Mesendoderm (in vitro differentiated cells): Measurements from ENCODE around the gene SH3GLB2.

Source experiments
- DNase-seq: peaks from one replicate; pipeline ENCODE4 v3.0.0; 2013
- H2AK5ac ChIP-seq: 2 replicates; pipeline ENCODE4 v1.6.1; 2013; ENCODE audit warnings: low read length, inconsistent platforms
- H2BK120ac ChIP-seq: 2 replicates; pipeline ENCODE4 v1.6.1; 2013; ENCODE audit warnings: low read depth, mild to moderate bottlenecking, low read length, moderate library complexity, mixed read lengths
- H2BK15ac ChIP-seq: replicated peaks from 2 replicates; pipeline ENCODE4 v1.6.1; 2013; ENCODE audit warnings: low read depth, mild to moderate bottlenecking, moderate library complexity
- H2BK5ac ChIP-seq: 2 replicates; pipeline ENCODE4 v1.6.1; 2013; ENCODE audit warnings: low read length, inconsistent platforms
- H3K18ac ChIP-seq: 2 replicates; pipeline ENCODE4 v1.6.1; 2013; ENCODE audit warnings: mild to moderate bottlenecking, low read length, mixed read lengths
- H3K23ac ChIP-seq: one replicate; pipeline ENCODE4 v1.6.1; 2013; ENCODE audit warnings: low read length
- H3K27ac ChIP-seq: 2 replicates; pipeline ENCODE4 v1.5.1; 2013; ENCODE audit warnings: low read depth, mild to moderate bottlenecking, inconsistent platforms, low read length, moderate library complexity
- H3K27me3 ChIP-seq: 2 replicates; pipeline ENCODE4 v1.6.1; 2013; ENCODE audit warnings: low read length, control low read depth, mild to moderate bottlenecking, inconsistent platforms; ENCODE audit not compliant: insufficient read depth, poor library complexity
- H3K36me3 ChIP-seq: 2 replicates; pipeline ENCODE4 v1.6.1; 2013; ENCODE audit warnings: low read length, inconsistent platforms; ENCODE audit not compliant: control insufficient read depth, insufficient read depth
- H3K4ac ChIP-seq: one replicate; pipeline ENCODE4 v1.6.1; 2013; ENCODE audit warnings: low read depth, mild to moderate bottlenecking, low read length, moderate library complexity
- H3K4me1 ChIP-seq: 2 replicates; pipeline ENCODE4 v1.6.1; 2013; ENCODE audit warnings: low read depth, low read length, inconsistent platforms; ENCODE audit not compliant: control insufficient read depth
- H3K4me2 ChIP-seq: 2 replicates; pipeline ENCODE4 v1.6.1; 2013; ENCODE audit warnings: low read length
- H3K4me3 ChIP-seq: 2 replicates; pipeline ENCODE4 v1.5.1; 2013; ENCODE audit warnings: mild to moderate bottlenecking, low read length
- H3K56ac ChIP-seq: one replicate; pipeline ENCODE4 v1.6.1; 2013; ENCODE audit warnings: low read length
- H3K79me1 ChIP-seq: 2 replicates; pipeline ENCODE4 v1.6.1; 2013; ENCODE audit warnings: low read length, inconsistent platforms
- H3K79me2 ChIP-seq: 2 replicates; pipeline ENCODE4 v1.6.1; 2013; ENCODE audit warnings: mild to moderate bottlenecking, low read length; ENCODE audit not compliant: control insufficient read depth, insufficient read depth
- H3K9ac ChIP-seq: 2 replicates; pipeline ENCODE4 v1.6.1; 2013; ENCODE audit warnings: low read length, inconsistent platforms
- H4K5ac ChIP-seq: one replicate; pipeline ENCODE4 v1.6.1; 2013; ENCODE audit warnings: low read length
- H4K8ac ChIP-seq: one replicate; pipeline ENCODE4 v1.6.1; 2013; ENCODE audit warnings: low read depth, mild to moderate bottlenecking, control low read depth, low read length, moderate library complexity
- WGBS: extraction: QIAGEN DNeasy Blood & Tissue Kit; methylation state at CpG from one replicate; pipeline ENCODE4 v1.1.7; 2013; ENCODE audit warnings: low lambda C conversion rate, missing lambda C conversion rate; ENCODE audit not compliant: insufficient coverage; ENCODE audit errors: extremely low coverage; 5-methylcytosine and 5-hydroxymethylcytosine counted together

SH3GLB2 gene

DNA sequence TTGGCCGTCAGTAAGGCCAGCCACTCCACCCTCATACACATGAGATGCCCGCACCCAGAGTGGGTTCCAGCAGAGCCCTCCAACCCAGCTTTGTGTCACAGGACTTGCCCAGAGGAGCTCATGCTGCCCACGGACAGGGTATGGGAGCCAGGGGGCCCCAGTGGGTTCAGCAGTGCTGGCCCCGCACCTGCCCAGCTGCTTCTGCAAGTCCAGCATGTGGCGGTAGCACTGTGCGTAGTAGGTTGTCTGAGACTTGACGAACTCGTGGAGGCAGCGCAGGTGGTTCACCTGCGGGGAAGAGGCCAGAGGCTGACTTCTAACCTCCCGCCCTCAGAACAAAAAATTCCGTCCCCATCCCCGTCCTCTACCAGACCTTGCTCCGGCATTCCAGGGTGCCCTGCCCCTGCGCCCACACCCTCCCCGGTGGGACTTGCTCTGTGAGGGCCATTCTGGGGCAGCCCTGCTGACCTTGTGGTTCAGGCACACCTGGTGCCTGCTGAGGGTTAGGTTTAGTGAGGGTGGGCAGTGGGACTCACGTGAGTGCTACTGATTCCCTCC is 18.5 kb downstream of the SH3GLB2 start:
- Histone ChIP-seq H3K27ac (no peak overlapping the region), H3K79me1 (no peaks in the 10 kb centered on the region), H2AK5ac (no peak overlapping the region), H3K79me2 (no peaks in the 10 kb centered on the region), H3K27me3 (no peaks in the 10 kb centered on the region), H3K18ac (no peak overlapping the region), H3K4me3 (no peak overlapping the region), H4K5ac (no peak overlapping the region), H3K4me1 (no peaks in the 10 kb centered on the region), H3K4ac (no peak overlapping the region), H3K36me3 (peaks cover 15% of the 10 kb centered on the region), H3K23ac (no peak overlapping the region), H3K56ac (no peak overlapping the region), H2BK120ac (no peak overlapping the region), H3K4me2 (no peak overlapping the region), H3K9ac (no peak overlapping the region), H2BK5ac (no peak overlapping the region), H2BK15ac (no peak overlapping the region), H4K8ac (no peak overlapping the region)
- WGBS, result no CpG with 5 or more reads among the region's 17 CpGs
- no peak for DNase-seq

DNA sequence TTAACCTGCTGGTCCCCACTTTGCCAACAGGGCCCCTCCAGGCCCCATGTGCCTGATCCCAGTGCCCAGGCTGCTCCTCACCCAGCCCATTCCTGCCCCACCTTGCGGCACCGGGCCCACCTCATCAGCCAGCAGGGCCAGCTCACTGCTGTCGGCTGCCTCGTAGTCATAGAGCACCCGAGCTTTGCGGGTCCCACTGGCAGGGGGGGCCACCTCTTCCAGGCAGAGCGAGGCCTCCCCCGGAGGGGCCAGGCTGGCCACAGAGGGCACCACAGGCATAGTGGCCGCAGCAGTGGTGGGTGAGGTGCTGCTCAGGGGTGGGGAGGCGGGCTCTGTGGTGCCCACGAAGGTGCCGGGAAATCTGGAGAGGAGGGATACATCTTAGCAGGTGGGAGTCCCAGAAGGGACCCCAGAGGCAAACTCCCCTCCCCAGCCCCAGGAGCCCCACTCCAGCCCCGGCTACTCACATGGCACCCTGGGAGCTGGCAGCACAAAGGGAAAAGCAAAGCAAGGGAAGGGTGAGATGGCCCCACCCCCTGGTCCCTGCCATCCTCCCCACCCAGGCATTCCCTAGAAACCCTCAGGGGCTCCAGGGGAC is 19.0 kb downstream of the SH3GLB2 start:
- H3K4me1 ChIP-seq, result no peaks in the 10 kb centered on the region
- no peak overlapping the region for H3K4me3 ChIP-seq
- H3K79me2 ChIP-seq, result no peaks in the 10 kb centered on the region
- no peaks in the 10 kb centered on the region for H3K79me1 ChIP-seq
- H2BK15ac ChIP-seq, result no peak overlapping the region
- H2BK5ac ChIP-seq, result no peak overlapping the region
- no peak for DNase-seq
- no CpG with 5 or more reads among the region's 13 CpGs for WGBS
- peaks cover 15% of the 10 kb centered on the region for H3K36me3 ChIP-seq
- no peak overlapping the region for H2AK5ac ChIP-seq
- H4K5ac ChIP-seq, result no peak overlapping the region
- H3K4me2 ChIP-seq, result no peak overlapping the region
- no peak overlapping the region for H3K9ac ChIP-seq
- no peak overlapping the region for H3K23ac ChIP-seq
- H3K4ac ChIP-seq, result no peak overlapping the region
- no peaks in the 10 kb centered on the region for H3K27me3 ChIP-seq
- H3K18ac ChIP-seq, result no peak overlapping the region
- H4K8ac ChIP-seq, result no peak overlapping the region
- no peak overlapping the region for H3K56ac ChIP-seq
- H2BK120ac ChIP-seq, result no peak overlapping the region
- H3K27ac ChIP-seq, result no peak overlapping the region

DNA sequence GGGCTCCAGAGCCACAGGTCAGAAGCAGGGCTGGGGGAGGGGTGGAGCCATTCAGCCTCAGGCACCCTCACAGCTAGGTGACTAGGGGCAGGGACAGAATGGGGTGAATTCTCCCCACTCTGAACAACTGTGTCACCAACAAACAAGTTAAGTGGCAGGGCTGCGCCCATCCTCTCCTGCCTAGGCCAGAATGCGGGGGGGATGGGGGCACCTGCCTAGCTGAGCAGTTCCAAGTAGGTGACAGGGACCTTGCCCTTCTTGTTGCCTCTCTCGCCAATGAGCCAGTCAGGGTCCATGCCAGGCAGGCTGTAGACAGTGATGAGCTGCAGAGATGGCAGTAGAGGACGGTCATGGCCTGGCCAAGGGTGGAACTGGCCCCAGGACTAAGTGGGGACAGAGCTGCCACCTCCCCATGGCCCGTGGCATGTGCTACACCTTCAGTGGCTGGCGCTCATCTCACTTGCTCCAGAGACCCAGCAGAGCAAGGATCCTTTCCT is 19.6 kb downstream of the SH3GLB2 start:
- no peak for DNase-seq
- H2BK15ac ChIP-seq, result no peak overlapping the region
- H3K4me3 ChIP-seq, result no peak overlapping the region
- no peak overlapping the region for H3K18ac ChIP-seq
- H3K56ac ChIP-seq, result no peak overlapping the region
- no peak overlapping the region for H3K4ac ChIP-seq
- H3K27me3 ChIP-seq, result no peaks in the 10 kb centered on the region
- H2BK120ac ChIP-seq, result no peak overlapping the region
- H2AK5ac ChIP-seq, result no peak overlapping the region
- H3K27ac ChIP-seq, result no peak overlapping the region
- H3K79me1 ChIP-seq, result no peaks in the 10 kb centered on the region
- H4K5ac ChIP-seq, result no peak overlapping the region
- no peak overlapping the region for H3K23ac ChIP-seq
- H3K4me2 ChIP-seq, result no peak overlapping the region
- H3K4me1 ChIP-seq, result no peaks in the 10 kb centered on the region
- H4K8ac ChIP-seq, result no peak overlapping the region
- H3K79me2 ChIP-seq, result no peaks in the 10 kb centered on the region
- H2BK5ac ChIP-seq, result no peak overlapping the region
- H3K9ac ChIP-seq, result no peak overlapping the region
- peaks cover 15% of the 10 kb centered on the region for H3K36me3 ChIP-seq
- WGBS, result no CpG with 5 or more reads among the region's 6 CpGs

DNA sequence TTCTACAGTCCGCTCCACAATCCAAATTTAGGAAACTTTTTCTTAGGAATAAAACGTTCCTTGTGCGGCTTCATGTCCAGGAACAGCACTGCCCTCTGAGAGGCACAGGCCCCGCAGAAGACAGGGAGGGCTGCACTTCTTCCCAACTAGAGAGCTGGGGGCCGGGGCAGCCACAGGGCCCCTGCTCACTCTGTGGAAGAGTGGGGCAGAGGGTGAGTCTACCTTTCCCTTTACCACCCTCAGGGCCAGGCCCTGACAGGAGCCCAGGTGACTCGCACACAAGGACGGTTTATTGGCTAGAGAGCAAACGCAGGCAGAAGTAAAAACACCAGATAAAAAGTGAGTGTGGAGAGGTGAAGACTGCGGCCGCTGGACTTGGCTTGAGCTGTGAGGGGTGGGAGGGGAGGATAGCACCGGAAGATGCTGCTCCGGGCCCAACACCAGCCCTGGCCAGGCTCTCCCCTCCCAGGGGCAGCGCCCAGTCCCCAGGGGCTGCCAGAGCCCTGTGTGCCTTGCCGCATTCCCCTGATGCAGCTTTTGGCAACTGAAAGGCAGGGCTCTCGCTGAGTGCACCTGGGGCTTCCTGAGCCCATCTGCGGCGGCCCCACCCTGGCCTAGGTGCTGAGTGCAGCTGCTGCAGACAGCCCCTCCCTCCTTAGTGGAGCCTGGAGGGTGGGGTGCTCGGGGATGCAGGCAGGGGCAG is 20.2 kb downstream of the SH3GLB2 start:
- no peaks in the 10 kb centered on the region for H3K79me1 ChIP-seq
- H3K4me3 ChIP-seq, result no peak overlapping the region
- no peak overlapping the region for H3K4me2 ChIP-seq
- H2AK5ac ChIP-seq, result no peak overlapping the region
- H4K5ac ChIP-seq, result no peak overlapping the region
- H3K4me1 ChIP-seq, result no peaks in the 10 kb centered on the region
- peaks cover 18% of the 10 kb centered on the region for H3K36me3 ChIP-seq
- H2BK5ac ChIP-seq, result no peak overlapping the region
- no peak overlapping the region for H3K4ac ChIP-seq
- no peak for DNase-seq
- H2BK120ac ChIP-seq, result no peak overlapping the region
- no peak overlapping the region for H3K18ac ChIP-seq
- no peak overlapping the region for H3K23ac ChIP-seq
- H3K9ac ChIP-seq, result no peak overlapping the region
- no peak overlapping the region for H4K8ac ChIP-seq
- H2BK15ac ChIP-seq, result no peak overlapping the region
- no peaks in the 10 kb centered on the region for H3K79me2 ChIP-seq
- H3K27me3 ChIP-seq, result no peaks in the 10 kb centered on the region
- no peak overlapping the region for H3K56ac ChIP-seq
- no peak overlapping the region for H3K27ac ChIP-seq
- no CpG with 5 or more reads among the region's 18 CpGs for WGBS

DNA sequence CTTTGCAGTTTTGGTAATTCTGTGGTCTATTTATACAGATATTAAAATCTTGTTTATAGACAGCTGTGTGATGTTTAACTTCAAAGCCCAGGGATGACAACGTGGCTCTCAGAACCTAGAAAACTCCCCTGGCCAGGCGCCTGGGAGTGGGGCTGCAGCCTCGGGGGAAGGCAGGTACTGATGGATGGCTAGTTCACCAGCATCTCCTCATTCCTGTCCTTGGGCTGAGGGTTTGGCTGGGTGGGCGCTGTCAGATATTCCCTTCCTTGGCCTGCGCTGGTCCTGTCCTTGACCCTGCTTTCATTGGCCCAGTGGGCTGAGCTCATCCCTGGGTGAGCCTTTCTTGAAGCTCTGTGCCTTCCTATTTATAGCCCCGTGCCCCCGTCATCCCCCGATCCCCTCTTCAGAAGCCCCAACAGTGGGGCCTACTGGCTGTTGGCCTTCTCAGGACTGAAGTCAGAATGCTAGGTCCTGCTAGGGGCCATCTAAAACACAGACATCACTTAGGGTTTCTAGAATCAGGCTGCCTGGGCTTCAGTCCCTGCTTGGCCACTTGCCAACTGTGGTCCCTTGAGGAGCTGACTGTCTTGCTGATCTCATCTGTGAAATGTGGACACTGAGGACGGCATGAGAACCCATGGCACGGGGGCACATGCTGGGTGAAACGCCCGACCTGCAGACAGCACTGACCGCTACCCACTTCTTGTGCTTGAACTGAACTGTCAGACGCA is 20.9 kb downstream of the SH3GLB2 start:
- Histone ChIP-seq H3K4me1 (no peaks in the 10 kb centered on the region), H2BK15ac (no peak overlapping the region), H3K79me2 (no peaks in the 10 kb centered on the region), H2BK5ac (no peak overlapping the region), H2AK5ac (no peak overlapping the region), H3K4me2 (no peak overlapping the region), H3K9ac (no peak overlapping the region), H3K36me3 (peaks cover 23% of the 10 kb centered on the region), H3K4ac (no peak overlapping the region), H3K27me3 (no peaks in the 10 kb centered on the region), H4K5ac (no peak overlapping the region), H3K18ac (no peak overlapping the region), H2BK120ac (no peak overlapping the region), H3K79me1 (no peaks in the 10 kb centered on the region), H3K4me3 (no peak overlapping the region), H4K8ac (no peak overlapping the region), H3K23ac (no peak overlapping the region), H3K56ac (no peak overlapping the region), H3K27ac (no peak overlapping the region)
- DNase-seq, result no peak
- WGBS, result no CpG with 5 or more reads among the region's 14 CpGs
